ENCODE results near the gene ADARB2.

DNA sequence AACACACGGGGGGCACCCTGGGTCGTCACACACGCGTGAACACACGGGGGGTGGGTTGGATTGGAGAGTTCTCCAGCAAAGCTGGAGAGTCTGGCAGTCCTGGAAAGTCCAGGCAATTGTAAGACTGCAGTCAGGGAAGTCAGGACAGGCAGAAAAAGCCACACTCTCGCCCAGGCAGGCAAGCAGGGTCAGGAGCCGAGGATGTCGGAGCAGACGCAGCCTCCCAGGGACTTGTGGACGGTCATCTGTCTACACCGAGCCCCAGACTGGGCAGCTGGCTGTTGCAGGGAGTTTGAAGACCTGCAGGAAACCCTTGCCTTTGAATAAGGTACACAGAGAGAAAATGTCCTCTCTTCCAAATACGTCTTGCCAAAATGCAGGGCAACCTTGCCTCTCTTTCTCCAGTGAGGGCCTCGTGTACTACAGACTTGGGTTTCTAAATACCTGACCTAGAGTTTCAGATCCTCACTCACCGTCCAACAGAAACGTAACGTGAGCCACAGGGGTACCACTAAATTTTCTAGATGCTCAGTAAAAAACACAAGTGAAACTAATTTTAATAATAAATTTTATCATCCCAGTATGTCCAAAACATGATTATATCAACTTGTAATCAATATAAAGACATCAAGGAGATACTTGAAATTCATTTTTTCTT is 176.7 kb downstream of the ADARB2 start:
- TF ChIP-seq TAF1 (IDR thresholded peaks at IDR 0.05; ENCODE audit: borderline replicate concordance, insufficient read depth, low read length) (no peak), POLR2AphosphoS5 (IDR thresholded peaks at IDR 0.05; ENCODE audit: low read depth, low read length) (no peak)
